PC-3 (cell line): ENCODE results near the gene MASP1.

Source experiments
- EZH2 ChIP-seq: fragments of 300-600 bp; sonication (generic); IDR thresholded peaks from one replicate; pipeline ENCODE4 v1.6.1; 2017; ENCODE audit warnings: antibody characterized with exemption, mild to moderate bottlenecking, low read length; ENCODE audit not compliant: unreplicated experiment
- TF ChIP-seq, protein P1 (sequence below): fragments of 300-600 bp; sonication (generic); conservative IDR thresholded peaks from 2 replicates; pipeline ENCODE4 v1.5.1; 2017; ENCODE audit warnings: antibody characterized with exemption, low read depth, mild to moderate bottlenecking, low read length

GRCh38 chr3:187255314-187255713, 36.2 kb downstream of the MASP1 start:
- TF ChIP-seq, protein P1, sequence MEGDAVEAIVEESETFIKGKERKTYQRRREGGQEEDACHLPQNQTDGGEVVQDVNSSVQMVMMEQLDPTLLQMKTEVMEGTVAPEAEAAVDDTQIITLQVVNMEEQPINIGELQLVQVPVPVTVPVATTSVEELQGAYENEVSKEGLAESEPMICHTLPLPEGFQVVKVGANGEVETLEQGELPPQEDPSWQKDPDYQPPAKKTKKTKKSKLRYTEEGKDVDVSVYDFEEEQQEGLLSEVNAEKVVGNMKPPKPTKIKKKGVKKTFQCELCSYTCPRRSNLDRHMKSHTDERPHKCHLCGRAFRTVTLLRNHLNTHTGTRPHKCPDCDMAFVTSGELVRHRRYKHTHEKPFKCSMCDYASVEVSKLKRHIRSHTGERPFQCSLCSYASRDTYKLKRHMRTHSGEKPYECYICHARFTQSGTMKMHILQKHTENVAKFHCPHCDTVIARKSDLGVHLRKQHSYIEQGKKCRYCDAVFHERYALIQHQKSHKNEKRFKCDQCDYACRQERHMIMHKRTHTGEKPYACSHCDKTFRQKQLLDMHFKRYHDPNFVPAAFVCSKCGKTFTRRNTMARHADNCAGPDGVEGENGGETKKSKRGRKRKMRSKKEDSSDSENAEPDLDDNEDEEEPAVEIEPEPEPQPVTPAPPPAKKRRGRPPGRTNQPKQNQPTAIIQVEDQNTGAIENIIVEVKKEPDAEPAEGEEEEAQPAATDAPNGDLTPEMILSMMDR, result no peak
- TF ChIP-seq EZH2, result no peak
